ENCODE measurements around the gene RNF38. TPM values are rescaled to one million over a fixed set of nuclear protein-coding genes. Genes with fewer than 3 reads are reported as not detected.

The RNF38 gene
- total RNA-seq, 1 donor from 2014 or later = 27.6 TPM

DNA sequence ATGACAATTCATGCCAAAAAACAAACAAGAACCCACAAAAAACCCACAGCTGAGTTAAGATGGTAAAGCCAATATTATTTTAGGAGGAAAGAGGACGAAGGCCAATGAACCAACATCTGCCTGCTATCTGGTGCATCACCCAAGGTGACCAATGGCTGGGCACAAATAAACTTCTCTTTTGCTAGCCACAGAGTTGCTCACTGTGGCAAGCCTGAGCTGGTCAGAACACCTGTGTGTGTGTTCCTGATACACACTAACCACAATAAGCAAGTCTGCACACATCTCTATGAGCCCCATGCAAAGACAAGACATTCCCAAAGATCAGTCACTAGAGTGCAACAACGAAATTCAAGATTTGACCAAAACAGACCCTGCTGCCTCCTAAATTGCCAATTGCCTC lies 63.1 kb downstream of the RNF38 start:
- TF ChIP-seq CTCF (IDR thresholded peaks at IDR 0.05; ENCODE audit: insufficient read depth, low read length, poor library complexity, severe bottlenecking) = no peak
- DNase-seq (ENCODE audit: low read depth) = no peak

DNA sequence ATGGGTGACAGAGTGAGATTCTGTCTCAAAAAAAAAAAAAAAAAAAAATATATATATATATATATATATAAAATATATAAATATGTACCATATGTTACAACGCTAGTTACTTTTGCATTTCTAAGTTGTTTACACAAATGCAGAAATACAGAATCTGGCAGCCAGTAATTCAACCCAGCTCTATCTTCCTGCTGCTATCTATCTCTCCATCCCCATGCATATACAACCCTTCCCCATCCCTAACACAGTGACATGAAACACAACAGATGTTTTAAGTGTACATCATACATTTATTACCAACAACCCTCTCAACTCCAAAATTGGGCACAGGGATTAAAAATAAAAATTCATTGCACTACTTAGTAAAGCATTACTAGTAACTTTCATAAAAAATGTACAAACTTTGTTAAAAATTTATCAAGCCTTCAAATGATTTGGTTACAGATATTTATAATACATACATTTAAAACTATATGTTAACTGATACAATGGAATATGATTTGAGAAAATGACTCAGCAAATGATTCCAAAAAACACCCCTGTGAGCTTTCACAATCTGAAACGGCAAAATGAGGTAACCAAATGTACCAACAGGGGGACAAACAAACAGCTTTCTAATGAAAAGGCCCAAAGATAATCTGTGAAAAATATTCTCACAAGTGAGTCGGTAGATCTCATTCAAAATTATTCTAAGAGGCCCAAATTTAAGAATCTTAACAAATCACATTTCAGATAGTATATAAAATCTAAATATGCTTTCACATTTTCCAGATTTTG lies 63.8 kb downstream of the RNF38 start:
- H3K27me3 ChIP-seq (ENCODE audit: control insufficient read depth, insufficient read depth, low read length) = no peaks in the 10 kb centered on the region
- H3K4me3 ChIP-seq (ENCODE audit: low read depth, low read length) = no peak overlapping the region
- no peak for DNase-seq (ENCODE audit: low read depth)
- no peak for TF ChIP-seq CTCF (IDR thresholded peaks at IDR 0.05; ENCODE audit: insufficient read depth, low read length, poor library complexity, severe bottlenecking)
- H3K36me3 ChIP-seq (ENCODE audit: control insufficient read depth, insufficient read depth, low read length) = no peaks in the 10 kb centered on the region

More for the DNA sequence above, 63.1 kb downstream of the RNF38 start:
- Histone ChIP-seq H3K27me3 (ENCODE audit: control insufficient read depth, insufficient read depth, low read length) (no peaks in the 10 kb centered on the region), H3K4me3 (ENCODE audit: low read depth, low read length) (no peak overlapping the region), H3K36me3 (ENCODE audit: control insufficient read depth, insufficient read depth, low read length) (no peaks in the 10 kb centered on the region)

- Histone ChIP-seq H3K4me3 (ENCODE audit: low read depth, low read length) (no peak overlapping the region), H3K36me3 (ENCODE audit: control insufficient read depth, insufficient read depth, low read length) (no peaks in the 10 kb centered on the region), H3K27me3 (ENCODE audit: control insufficient read depth, insufficient read depth, low read length) (no peaks in the 10 kb centered on the region)
- no peak for TF ChIP-seq CTCF (IDR thresholded peaks at IDR 0.05; ENCODE audit: insufficient read depth, low read length, poor library complexity, severe bottlenecking)
- DNase-seq (ENCODE audit: low read depth) = no peak
Observed at GRCh38 chr9:36332006-36332405, 68.1 kb downstream of the RNF38 start.

DNA sequence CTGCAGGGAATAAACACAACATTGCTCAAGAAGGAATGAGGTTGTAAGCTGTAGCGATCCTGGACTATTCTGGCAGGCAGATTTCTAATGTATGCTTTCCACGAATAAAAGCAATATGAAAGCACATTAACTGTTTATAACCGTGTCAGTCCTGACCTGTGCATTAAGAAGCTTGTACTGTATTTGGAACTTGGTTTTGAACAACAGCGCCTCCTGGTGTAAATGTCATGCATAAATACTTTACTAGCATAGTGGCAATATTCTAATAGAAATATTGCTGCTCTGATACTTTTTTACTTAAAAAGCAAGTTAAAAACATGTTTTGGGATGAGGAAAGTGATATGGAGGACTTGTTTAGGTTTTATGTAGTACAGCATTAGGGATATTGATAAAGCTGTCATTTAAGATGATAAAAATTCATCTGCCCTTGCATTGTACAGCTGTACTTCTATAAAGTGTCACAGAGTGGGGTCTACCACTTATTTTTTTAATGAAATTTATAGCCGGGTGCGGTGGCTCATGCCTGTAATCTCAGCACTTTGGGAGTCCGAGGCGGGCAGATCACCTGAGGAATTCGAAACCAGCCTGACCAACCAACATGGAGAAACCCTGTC lies 71.2 kb downstream of the RNF38 start:
- peak; percentile 51 for DNase-seq (ENCODE audit: low read depth)
- peak; percentile 70 for TF ChIP-seq CTCF (IDR thresholded peaks at IDR 0.05; ENCODE audit: insufficient read depth, low read length, poor library complexity, severe bottlenecking)
- no peaks in the 10 kb centered on the region for H3K36me3 ChIP-seq (ENCODE audit: control insufficient read depth, insufficient read depth, low read length)
- no peaks in the 10 kb centered on the region for H3K27me3 ChIP-seq (ENCODE audit: control insufficient read depth, insufficient read depth, low read length)
- no peak overlapping the region for H3K4me3 ChIP-seq (ENCODE audit: low read depth, low read length)

- TF ChIP-seq CTCF (IDR thresholded peaks at IDR 0.05; ENCODE audit: insufficient read depth, low read length, poor library complexity, severe bottlenecking) = no peak
- DNase-seq (ENCODE audit: low read depth) = no peak
- no peaks in the 10 kb centered on the region for H3K27me3 ChIP-seq (ENCODE audit: control insufficient read depth, insufficient read depth, low read length)
- no peak overlapping the region for H3K4me3 ChIP-seq (ENCODE audit: low read depth, low read length)
- no peaks in the 10 kb centered on the region for H3K36me3 ChIP-seq (ENCODE audit: control insufficient read depth, insufficient read depth, low read length)
Observed at GRCh38 chr9:36325081-36325828, 74.8 kb downstream of the RNF38 start.

Data from kidney epithelial cell (primary cell).